ENCODE measurements around the gene GDF10. TPM values are rescaled to one million over a fixed set of nuclear protein-coding genes. Genes with fewer than 3 reads are reported as not detected.

The GDF10 gene
- total RNA-seq, 1 experiment from 2014 or later: 0.24 TPM

GRCh38 chr10:47253030-47253637 lies 46.9 kb upstream of the GDF10 start (continued):
- no peak for TF ChIP-seq MYBL2 (CRISPR knock-in tag; IDR thresholded peaks at IDR 0.05)

GRCh38 chr10:47253651-47254375 lies 46.2 kb upstream of the GDF10 start:
- H3K27ac Mint-ChIP-seq: no peak overlapping the region
- CTCF ChIA-PET: interaction anchor here (1.4 to 2.5 kb wide), 4 partner anchors 16 to 206 kb away, joined by 3 to 7 read pairs (median 5); no protein-coding TSS in a partner anchor

GRCh38 chr10:47254611-47255010 lies 45.4 kb upstream of the GDF10 start:
- no peak for ATAC-seq
- CTCF ChIA-PET: interaction anchor here (1.4 to 2.5 kb wide), 4 partner anchors 17 to 207 kb away, joined by 3 to 7 read pairs (median 5); no protein-coding TSS in a partner anchor

More at GRCh38 chr10:47253651-47254375, 46.2 kb upstream of the GDF10 start:
- Mint-ChIP-seq H3K4me1 (no peaks in the 10 kb centered on the region), H3K27me3 (ENCODE audit: low read depth) (no peaks in the 10 kb centered on the region), H3K9me3 (peaks cover 14% of the 10 kb centered on the region), H3K4me3 (no peak overlapping the region), H3K36me3 (no peaks in the 10 kb centered on the region)
- DNase-seq (ENCODE audit: low spot score) (no peak), ATAC-seq (no peak)
- POLR2A ChIA-PET: no interaction called here
- TF ChIP-seq RELA (CRISPR knock-in tag; IDR thresholded peaks at IDR 0.05; ENCODE audit: borderline replicate concordance): no peak
- TF ChIP-seq ZBTB43 (CRISPR knock-in tag; IDR thresholded peaks at IDR 0.05): no peak
- no peak for TF ChIP-seq MYBL2 (CRISPR knock-in tag; IDR thresholded peaks at IDR 0.05)
- no peak for TF ChIP-seq SMAD3 (CRISPR knock-in tag; IDR thresholded peaks at IDR 0.05; ENCODE audit: borderline replicate concordance)
- TF ChIP-seq ZNF121 (CRISPR knock-in tag; IDR thresholded peaks at IDR 0.05): no peak
- no peak for TF ChIP-seq GTF2I (CRISPR knock-in tag; conservative IDR thresholded peaks at IDR 0.05)
- TF ChIP-seq ZNF423 (CRISPR knock-in tag; IDR thresholded peaks at IDR 0.05): no peak
- TF ChIP-seq ARID4B (CRISPR knock-in tag; IDR thresholded peaks at IDR 0.05; ENCODE audit: borderline replicate concordance): no peak
- TF ChIP-seq ZNF396 (CRISPR knock-in tag; IDR thresholded peaks at IDR 0.05; ENCODE audit: borderline replicate concordance): no peak
- no peak for TF ChIP-seq HMGA2 (CRISPR knock-in tag; IDR thresholded peaks at IDR 0.05)
- no peak for TF ChIP-seq CREM (CRISPR knock-in tag; IDR thresholded peaks at IDR 0.05)

More at GRCh38 chr10:47254611-47255010, 45.4 kb upstream of the GDF10 start:
- Mint-ChIP-seq H3K9me3 (peaks cover 14% of the 10 kb centered on the region), H3K27ac (no peak overlapping the region), H3K36me3 (no peaks in the 10 kb centered on the region), H3K4me3 (no peak overlapping the region), H3K27me3 (ENCODE audit: low read depth) (no peaks in the 10 kb centered on the region), H3K4me1 (no peaks in the 10 kb centered on the region)
- POLR2A ChIA-PET: no interaction called here
- TF ChIP-seq E2F5 (CRISPR knock-in tag; IDR thresholded peaks at IDR 0.05): no peak
- no peak for DNase-seq (ENCODE audit: low spot score)

Measured in WTC11 (cell line).